Measurements from ENCODE around the gene HCN1. TPM values are rescaled to one million over a fixed set of nuclear protein-coding genes. Genes with fewer than 3 reads are reported as not detected.
A peak's percentile ranks its signal among the peaks of the same experiment; 100 is the strongest.

HCN1 gene
- polyA plus RNA-seq (ENCODE audit: insufficient read length in 3 of 3): under 1 TPM in 1 of 3 donors, not detected in 2; 0.03 TPM
- long read RNA-seq, donor 1: 0 reads
- long read RNA-seq, donor 2: 0 reads
- long read RNA-seq, donor 3: 0 reads
- long read RNA-seq, donor 4: 0 reads
- long read RNA-seq, donor 5: 0 reads
- long read RNA-seq, donor 6: 0 reads
- long read RNA-seq, donor 7: 0 reads
- long read RNA-seq, donor 8: 0 reads
- long read RNA-seq, donor 9: 0 reads
- long read RNA-seq, donor 10: 0 reads
- long read RNA-seq, donor 11: 0 reads
- long read RNA-seq, donor 12: 0 reads
- long read RNA-seq, donor 13: 0 reads
- long read RNA-seq, donor 14: 0 reads
- long read RNA-seq, donor 15: 0 reads
- long read RNA-seq, donor 16: 0 reads

DNA sequence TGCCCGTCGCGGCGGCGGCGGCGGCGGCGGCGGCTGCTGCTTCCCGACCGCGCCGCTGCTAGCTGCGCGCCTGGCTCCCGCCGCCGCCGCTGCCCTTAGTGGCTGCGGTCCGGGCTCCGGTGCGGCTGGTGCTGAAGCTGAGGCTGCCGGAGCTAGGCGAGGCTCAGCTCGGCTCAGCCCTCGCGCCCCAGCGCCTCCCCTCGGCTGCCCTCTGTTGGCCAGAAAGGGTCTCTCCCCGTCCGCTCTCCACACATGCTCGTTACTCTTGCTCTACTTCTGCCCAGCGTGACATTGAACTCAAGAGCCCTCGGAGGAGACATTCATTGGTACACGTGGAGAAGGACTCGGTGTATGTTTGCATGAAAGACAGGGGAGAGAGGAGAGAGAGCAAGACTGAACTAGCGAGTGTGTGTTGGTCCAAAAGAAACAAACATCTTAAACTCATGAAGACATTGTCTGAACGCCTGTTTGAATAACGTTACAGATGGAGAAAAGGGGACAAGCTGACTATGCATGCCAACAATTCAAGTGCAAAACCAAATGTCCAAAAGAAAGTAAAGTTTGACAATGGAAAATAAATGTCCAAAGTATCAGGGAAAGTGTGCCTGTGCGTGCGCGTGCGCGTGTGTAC lies at the start of gene HCN1:
Gene HCN1 (minus strand): TSS at position 175 of the 631 bp plus-strand sequence.
- DNase-seq (ENCODE audit: extremely low read depth in 1 of 11, low read depth in 9 of 11, low spot score in 4 of 11): peak; percentile 29 to 72 (median 66)

- no peak for DNase-seq (ENCODE audit: extremely low read depth in 1 of 11, low read depth in 9 of 11, low spot score in 4 of 11)
Observed at GRCh38 chr5:45741110-45741509, 44.9 kb upstream of the HCN1 start.

DNA sequence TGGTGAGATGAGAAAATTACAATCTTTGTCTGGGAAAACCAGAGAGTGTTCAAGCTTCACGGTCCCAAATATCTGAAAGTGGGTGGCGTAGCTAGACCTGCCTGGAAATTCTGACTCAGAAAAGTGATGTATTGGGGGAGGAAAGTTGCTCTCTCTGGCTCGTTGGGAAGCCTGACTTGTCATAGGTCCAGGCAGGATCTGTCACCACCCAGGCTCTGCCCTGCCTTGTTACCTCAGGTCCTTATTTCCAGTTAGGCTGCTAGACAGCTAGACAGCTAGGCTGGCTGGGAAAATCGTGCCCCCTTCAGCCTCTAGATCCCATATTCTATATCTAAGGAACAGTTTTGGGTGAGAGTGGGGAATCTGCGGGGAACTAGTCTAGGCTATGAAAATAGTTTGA lies 41.0 kb upstream of the HCN1 start:
- DNase-seq (ENCODE audit: extremely low read depth in 1 of 11, low read depth in 9 of 11, low spot score in 4 of 11): no peak

- DNase-seq (ENCODE audit: extremely low read depth in 1 of 11, low read depth in 9 of 11, low spot score in 4 of 11): no peak
Observed at GRCh38 chr5:45725537-45725936, 29.4 kb upstream of the HCN1 start.

GRCh38 chr5:45697201-45697600 lies 1.0 kb upstream of the HCN1 start:
- no peak for DNase-seq (ENCODE audit: extremely low read depth in 1 of 11, low read depth in 9 of 11, low spot score in 4 of 11)

DNA sequence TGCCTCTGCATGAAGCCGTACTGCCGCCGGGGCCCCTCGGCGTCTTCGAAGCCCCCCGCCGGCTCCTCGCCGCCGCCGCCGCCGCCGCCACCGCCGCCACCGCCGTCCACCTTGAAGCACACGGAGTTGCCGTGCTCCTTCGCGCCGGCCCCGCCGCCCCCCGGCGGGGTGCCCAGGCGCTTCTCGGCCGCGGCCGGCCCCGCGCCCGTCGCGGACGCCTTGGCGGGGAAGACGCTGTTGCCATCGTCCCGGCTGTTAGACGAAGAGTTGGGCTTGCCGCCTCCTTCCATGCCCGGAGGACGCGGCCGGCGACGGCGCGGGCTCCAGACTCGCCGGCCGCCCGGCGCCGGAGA lies 400 bp downstream of the HCN1 start:
- DNase-seq (ENCODE audit: extremely low read depth in 1 of 11, low read depth in 9 of 11, low spot score in 4 of 11): no peak

GRCh38 chr5:45694971-45695803 lies 993 bp downstream of the HCN1 start:
- DNase-seq (ENCODE audit: extremely low read depth in 1 of 11, low read depth in 9 of 11, low spot score in 4 of 11): no peak

DNA sequence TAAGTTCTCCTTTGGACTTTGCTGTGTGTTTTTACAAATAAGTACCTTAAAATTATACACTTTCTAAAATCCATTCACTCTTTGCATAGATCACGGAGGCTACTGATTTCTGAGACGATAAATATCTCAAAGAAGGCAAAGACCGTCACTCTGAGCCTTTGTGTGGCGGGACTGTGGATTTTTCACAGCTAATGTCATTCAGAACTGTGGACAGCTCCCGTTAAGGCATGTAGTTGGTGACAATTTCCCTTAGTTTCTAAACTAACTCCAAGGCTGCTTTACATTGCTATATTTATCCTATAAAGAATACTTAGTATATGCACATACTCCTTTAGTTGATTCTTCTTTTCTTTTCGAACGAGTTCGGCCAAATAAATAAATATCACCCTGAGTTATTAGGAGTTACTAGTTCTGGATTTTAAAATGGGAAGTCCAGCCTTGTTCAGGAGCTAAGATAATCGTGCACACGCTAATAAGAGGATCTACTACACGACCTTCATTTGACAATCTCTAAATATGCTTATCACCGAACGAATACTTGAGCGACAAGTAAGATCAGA lies 1.8 kb downstream of the HCN1 start:
- peak in 7 of 11 donors; percentile 5 to 29 (median 10) for DNase-seq (ENCODE audit: extremely low read depth in 1 of 11, low read depth in 9 of 11, low spot score in 4 of 11)

- no peak for DNase-seq (ENCODE audit: extremely low read depth in 1 of 11, low read depth in 9 of 11, low spot score in 4 of 11)
Observed at GRCh38 chr5:45692481-45692880, 3.7 kb downstream of the HCN1 start.

- no peak for DNase-seq (ENCODE audit: extremely low read depth in 1 of 11, low read depth in 9 of 11, low spot score in 4 of 11)
Observed at GRCh38 chr5:45691656-45692055, 4.5 kb downstream of the HCN1 start.

DNA sequence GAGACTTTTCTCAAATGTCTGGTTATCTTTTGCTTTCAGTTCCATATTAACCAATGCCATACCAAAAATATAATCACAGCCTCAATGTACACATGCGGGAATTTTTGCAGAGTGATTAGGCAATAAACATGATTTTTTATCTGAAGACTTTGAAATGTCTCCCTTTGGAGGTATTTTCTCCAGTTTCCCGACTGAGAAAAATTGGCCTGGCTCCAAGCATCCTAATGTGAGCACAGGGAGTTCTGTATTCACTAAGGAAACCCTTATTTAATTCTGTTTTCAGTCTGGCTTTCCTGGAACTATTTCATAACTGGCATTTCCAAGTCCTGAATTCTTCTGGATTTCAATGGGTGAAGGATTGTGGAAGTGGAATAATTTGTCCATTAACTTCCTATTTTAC lies 8.5 kb downstream of the HCN1 start:
- DNase-seq (ENCODE audit: extremely low read depth in 1 of 11, low read depth in 9 of 11, low spot score in 4 of 11): no peak

DNA sequence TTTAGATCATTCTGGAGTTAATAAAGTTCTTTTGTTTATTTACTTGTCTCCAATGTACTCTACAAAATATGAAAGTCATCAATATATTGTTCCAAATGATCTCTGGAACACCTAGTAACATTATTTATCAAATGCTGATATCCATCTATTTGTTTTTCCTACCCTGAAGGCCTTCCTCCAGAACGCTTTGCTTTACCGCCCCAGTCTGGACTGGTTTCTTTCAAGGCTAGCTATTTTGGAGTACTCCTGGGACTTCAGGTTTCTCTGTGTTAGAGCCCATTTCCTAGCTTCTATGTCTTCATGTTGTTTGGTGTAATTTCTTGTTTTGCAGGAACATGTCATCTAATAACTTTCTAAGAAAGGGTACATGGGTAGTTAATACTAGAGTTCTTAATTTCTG lies 9.6 kb downstream of the HCN1 start:
- no peak for DNase-seq (ENCODE audit: extremely low read depth in 1 of 11, low read depth in 9 of 11, low spot score in 4 of 11)

GRCh38 chr5:45684118-45684517 lies 12.1 kb downstream of the HCN1 start:
- DNase-seq (ENCODE audit: extremely low read depth in 1 of 11, low read depth in 9 of 11, low spot score in 4 of 11): no peak

DNA sequence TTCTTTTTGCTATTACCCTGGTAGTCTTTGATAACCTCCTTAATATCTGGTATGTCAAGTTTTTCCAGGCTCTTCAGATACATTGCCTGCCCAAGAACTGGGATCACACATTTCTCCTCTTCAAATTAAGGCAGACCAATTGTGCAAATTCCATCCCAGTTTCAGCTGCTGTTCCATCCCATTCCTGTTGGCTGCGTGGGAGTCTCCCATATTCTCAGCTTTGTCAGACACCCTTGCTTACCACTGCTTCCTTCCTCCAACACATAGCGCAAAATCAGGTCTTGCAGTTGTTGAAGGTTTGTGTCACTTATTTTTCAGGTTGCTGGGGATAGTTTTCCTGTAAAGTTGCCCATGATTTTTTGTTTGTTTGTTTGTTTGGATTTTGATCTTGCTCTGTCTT lies 15.2 kb downstream of the HCN1 start:
- no peak for DNase-seq (ENCODE audit: extremely low read depth in 1 of 11, low read depth in 9 of 11, low spot score in 4 of 11)

DNA sequence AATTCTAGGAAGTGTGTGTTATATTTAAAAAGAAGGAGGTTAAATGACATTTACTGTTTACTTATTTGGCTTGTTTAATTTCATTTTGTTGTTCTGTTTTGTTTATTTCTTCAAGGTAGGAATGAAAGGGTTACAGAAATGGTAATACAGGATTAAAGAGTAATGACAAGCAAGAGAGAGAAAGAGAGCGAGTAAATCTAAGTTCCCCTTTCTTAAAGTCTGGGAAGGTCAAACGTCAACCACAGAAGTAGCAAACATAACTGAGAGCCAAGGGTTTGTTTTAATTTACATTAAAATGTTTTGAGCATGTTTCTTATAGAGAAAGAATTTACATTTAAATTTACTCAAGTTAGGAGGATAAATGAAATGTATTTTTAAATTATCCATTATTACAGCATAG lies 18.7 kb downstream of the HCN1 start:
- DNase-seq (ENCODE audit: extremely low read depth in 1 of 11, low read depth in 9 of 11, low spot score in 4 of 11): no peak

- DNase-seq (ENCODE audit: extremely low read depth in 1 of 11, low read depth in 9 of 11, low spot score in 4 of 11): no peak
Observed at GRCh38 chr5:45672271-45672670, 23.9 kb downstream of the HCN1 start.

GRCh38 chr5:45648744-45649143 lies 47.4 kb downstream of the HCN1 start:
- DNase-seq (ENCODE audit: extremely low read depth in 1 of 11, low read depth in 9 of 11, low spot score in 4 of 11): no peak

DNA sequence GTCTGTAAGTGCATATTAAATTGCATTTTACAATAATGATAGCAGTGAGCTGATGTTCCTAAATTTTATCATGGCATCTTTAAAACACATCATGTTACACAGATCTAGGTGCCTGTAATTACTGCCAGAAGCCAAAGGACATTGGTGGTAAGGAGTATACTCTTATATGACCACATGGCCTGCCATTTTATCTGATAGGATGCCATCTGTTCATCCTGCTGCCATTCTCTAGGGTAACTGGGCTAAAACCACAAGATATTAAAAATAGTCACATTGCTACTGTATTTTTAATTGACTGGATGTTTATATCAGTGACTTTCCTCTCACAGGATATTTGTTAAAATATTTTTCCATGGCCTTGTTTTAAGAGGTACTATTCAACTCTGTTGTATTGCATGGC lies 53.1 kb downstream of the HCN1 start:
- DNase-seq (ENCODE audit: extremely low read depth in 1 of 11, low read depth in 9 of 11, low spot score in 4 of 11): no peak

DNA sequence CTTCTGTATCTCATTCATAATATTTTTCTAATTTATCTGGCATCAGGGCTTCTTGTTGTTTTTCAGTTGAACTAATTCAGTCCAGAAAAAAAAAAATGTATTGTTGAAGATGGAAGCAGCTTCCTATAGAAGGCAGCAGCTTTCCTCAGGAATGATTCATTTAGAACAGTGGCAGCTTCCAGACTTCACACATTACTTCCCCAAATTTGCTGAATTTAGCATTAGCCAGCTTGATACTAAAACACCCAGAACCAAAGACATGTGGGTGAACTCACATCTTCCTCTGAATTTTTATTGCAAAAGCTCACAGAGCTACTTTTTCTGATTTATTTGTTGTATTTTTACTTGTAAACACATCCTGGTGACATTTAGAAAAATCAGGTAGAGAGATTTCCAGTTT lies 53.8 kb downstream of the HCN1 start:
- no peak for DNase-seq (ENCODE audit: extremely low read depth in 1 of 11, low read depth in 9 of 11, low spot score in 4 of 11)

GRCh38 chr5:45639040-45639439 lies 57.1 kb downstream of the HCN1 start:
- DNase-seq (ENCODE audit: extremely low read depth in 1 of 11, low read depth in 9 of 11, low spot score in 4 of 11): no peak
